NCI-H2029 (cell line): ENCODE results near the gene ANKDD1B.

Source experiments
- DNase-seq: peaks from one replicate; lab custom pipeline; 2025; lab: John Stamatoyannopoulos, UW

The ANKDD1B gene

DNA sequence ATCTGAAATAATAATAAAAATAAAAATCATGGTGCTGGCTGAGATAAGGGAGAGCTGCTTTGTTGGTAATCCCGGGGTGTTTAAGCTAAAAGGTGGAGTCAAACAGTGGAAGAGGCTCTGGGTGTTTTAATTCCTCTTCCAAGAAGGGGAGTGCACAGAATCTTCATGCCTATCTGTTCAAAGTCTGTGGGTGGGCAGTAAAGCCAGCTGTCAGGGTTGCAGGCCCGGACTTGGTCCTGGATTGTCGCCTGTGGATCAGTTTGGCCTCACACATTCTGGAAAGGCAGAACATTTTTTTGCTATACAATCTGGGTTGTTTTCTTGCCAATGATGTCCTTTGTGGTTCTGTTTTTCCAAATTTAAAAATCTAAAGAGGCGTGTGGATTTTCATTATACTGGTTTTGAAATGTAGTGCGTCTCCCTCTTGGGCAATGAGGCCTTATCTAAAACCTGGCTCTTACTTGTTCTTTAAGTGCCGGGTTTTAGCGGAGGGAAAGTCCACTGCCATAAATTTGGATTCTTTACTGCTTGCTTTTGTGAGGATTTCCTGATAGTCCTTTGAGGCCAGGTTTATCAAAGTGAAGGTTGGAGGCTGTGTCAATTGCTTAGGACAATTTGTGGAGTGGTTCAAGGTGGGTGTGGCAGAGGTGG is 5.8 kb downstream of the ANKDD1B start:
- no peak for DNase-seq

- no peak for DNase-seq
Measured at GRCh38 chr5:75617736-75618352, 6.6 kb downstream of the ANKDD1B start.

- DNase-seq = no peak
Measured at GRCh38 chr5:75620184-75620959, 9.1 kb downstream of the ANKDD1B start.

GRCh38 chr5:75622564-75622963 is 11.3 kb downstream of the ANKDD1B start:
- no peak for DNase-seq

DNA sequence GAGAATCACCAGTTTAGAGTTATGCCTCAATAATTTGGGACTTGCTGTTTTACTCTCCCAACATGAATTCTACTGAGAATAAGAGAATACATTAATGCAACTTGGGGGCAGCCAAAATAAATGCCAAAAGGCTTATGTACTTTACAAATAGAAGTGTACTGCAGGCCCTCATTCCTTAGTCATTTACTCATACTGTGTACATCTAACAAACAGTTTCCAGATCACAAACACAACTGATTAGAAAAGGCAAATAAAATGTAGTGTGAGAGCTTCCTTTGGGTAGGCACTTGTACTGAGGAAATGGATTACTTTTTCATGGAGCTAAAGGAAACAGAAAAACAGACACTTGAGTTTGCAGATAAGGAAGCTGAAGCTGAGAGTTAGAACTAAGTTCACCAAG is 12.6 kb downstream of the ANKDD1B start:
- DNase-seq = no peak

DNA sequence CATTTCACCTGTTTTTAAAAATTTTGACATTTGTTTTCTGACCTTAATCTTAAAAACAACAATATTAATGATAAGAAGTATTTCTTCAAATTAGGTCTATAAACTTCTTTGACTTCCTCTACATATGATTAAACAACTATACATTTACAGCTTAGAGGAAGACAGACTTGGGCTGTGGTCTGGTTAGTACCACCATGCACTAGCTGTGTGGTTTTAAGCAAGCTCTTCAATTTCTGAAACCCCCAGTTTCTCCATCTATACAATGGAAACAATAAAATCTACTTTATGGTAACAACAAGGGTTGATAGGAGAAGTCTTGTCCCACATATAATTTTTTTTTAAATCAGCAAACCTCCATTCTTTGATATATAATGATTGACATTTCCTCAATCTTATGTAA is 15.7 kb downstream of the ANKDD1B start:
- no peak for DNase-seq

DNA sequence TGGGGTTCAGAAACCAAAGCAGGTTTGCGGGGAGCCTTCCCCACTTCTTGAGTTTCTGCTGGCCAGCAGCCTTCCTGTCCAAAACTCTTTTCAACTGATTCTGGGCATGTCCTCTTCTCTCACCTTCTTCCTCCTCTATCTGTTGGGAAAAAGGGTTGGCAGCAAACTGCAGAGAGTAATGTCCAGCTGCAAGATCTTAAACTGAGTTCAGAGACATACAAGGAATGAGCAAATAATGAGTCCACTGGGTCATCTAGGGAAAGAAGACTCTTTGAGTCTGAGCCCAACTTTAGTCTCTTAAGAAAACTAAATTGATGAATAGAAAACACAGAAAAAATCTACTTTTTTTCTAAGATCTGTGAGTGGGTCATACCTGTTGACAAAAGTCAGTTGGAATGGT is 16.5 kb downstream of the ANKDD1B start:
- no peak for DNase-seq

DNA sequence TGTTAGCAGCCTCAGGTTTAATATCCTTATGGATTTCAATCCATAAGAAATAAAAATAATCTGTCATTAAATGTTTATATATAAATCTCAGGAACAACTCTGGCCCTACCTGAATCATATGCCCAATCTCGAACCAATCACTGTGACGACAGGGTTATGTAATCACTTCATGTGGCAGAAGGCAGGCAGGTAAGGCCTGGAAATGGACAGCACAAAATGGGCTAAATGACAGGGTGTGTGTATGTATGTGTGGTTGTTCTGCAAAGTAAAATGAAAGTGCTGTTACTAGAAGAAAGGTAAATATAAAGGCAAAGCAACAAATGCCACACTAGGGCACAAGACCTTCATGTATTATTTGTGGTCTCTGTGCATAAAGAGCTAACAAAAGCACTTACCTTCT is 19.6 kb downstream of the ANKDD1B start:
- DNase-seq = no peak

DNA sequence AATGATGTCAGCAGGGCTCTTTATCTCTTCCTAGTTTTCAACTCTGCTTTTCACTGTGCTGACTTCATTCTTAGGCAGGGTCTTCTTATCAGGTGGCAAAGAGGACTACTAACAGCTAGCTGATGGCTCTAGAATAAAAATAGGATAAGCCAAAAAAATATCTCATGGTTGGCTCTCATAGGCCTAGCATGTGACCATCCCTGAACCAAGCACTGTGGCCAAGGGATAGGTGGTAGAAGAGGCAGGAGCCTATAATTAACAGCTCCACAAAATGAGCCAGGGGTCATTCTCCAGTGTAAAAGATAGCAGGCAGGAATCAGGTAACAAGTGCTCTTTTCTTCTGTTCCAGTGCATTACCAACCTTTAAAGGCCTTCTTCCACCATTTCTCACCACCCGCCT is 21.1 kb downstream of the ANKDD1B start:
- no peak for DNase-seq

- DNase-seq = no peak
Measured at GRCh38 chr5:75637949-75638348, 26.7 kb downstream of the ANKDD1B start.

DNA sequence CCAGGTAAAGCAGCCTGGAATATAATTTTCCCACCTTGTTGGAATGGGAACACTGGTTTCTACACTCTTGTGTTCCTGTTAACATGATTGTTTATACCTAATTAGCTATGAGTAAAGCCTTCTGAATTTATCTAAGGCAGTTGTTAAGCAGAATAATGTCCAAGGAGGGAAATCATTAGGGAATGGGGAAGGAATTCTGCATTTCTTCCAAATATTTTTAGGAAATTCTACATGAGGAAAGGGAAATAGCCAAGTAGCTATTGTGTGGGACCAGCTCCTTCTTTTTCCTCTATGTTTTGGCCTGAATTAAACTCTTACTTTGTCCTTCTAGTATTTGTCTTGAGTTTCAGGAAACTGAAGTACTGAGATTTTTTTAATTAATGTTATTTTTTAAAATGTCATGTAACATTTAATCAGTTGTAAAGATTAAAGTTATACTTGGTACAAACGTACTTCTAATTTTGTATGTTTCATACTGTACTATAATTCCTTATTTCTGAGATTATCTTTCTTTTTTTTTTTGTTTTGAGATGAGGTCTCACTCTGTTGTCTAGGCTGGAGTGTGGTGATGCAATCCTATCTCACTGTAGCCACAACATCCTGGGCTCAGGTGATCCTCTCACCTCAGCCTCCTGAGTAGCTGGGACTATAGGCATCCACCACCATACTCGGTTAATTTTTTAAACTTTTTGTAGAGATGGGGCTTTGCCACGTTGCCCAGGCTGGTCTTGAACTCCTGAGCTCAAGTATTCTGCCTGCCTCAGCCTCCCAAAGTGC is 28.5 kb downstream of the ANKDD1B start:
- no peak for DNase-seq

DNA sequence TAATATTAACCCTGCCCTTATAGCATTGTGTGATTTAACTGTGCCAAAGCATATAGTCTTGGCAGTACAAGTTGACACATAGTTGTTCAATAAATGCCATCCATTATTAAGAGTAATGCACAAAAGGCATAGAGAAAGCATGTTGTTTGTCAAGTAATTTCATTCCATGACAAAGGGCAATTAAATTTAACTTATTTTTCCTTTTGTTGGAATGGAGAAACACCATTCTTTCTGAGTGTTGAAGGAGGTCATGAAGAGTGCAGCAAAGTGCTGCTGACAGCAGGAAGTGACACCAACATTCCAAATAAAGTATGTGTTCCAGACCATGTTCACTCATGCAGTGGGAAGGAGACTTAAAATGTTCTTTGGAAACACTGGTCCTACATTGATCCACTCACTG is 29.1 kb downstream of the ANKDD1B start:
- no peak for DNase-seq

DNA sequence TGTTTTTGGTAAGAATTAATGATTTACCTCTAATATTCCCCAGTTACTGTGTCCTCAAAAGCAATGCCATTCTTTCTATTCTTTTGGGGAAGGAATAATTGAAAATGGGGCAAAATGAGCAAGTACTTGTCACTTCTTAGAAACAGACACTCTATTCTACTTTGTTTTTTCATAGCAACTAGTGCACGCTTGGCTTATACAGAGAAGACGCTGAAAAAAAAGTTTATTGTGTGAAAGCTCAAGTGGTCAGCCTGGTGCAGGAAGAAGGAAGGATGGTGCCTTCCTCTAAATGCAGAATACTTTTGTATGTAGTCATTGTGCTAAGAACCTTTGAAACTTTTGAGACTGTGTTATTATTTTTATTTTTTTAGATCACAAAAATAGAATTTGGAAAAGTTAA is 29.6 kb downstream of the ANKDD1B start:
- DNase-seq = no peak

DNA sequence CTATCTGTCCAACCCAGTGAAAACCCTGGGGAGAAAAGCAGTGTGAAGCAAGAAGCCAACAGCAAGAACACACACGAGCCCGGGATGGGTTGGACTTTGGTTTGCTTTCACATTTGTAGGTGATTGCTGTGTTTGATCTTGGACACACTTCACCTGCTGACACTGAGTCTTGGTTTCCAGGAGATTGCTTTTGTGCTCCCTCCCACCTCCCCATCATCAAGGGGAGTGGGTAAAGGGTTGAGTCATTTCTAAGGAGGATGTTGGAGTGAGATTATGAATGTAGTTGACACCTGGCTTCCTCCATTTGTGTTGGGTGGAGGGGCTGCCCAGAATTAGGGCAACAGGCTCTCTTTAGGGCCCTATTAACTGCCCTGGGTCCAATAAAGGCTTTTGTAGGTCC is 37.5 kb downstream of the ANKDD1B start:
- no peak for DNase-seq

DNA sequence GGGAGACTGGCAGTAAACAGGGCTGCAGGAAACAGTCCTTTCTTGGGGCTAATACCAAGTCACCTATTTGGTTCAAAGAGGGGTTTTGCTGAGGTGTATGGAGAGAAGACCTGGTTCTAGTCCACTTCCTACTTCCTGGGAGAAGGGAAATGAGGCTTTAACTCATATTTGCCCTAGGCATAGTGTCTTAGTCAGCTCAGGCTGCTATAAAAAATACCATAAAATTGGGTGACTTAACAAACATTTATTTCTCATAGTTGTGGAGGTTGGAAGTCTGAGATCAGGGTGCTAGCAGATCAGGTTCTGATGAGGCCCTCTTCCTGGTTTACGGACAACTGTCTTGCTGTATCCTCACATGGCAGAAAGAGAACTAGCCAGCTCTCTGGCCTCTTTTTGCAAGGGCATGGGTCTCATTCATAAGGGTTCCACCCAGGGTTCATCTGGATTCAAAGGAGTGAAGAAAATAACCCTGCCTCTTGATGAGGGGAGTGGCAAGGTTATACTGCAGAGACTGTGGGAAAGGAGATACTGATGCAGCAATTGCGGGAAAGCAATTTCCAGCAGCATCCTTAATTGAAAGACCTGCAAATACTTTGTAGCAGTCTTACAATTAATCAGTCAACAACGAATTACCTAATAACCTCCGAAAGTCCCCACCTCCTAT is 40.5 kb downstream of the ANKDD1B start:
- no peak for DNase-seq

GRCh38 chr5:75653521-75653920 is 42.3 kb downstream of the ANKDD1B start:
- no peak for DNase-seq

- DNase-seq = no peak
Measured at GRCh38 chr5:75654693-75655295, 43.5 kb downstream of the ANKDD1B start.

GRCh38 chr5:75656311-75657003 is 45.2 kb downstream of the ANKDD1B start:
- no peak for DNase-seq

GRCh38 chr5:75659791-75660450 is 48.7 kb downstream of the ANKDD1B start:
- DNase-seq = no peak

GRCh38 chr5:75660678-75661465 is 49.6 kb downstream of the ANKDD1B start:
- no peak for DNase-seq
